Loucy (cell line): ENCODE results near the gene INPP5K.

Experiments
- EZH2phosphoT487 ChIP-seq: fragments of 200-600 bp; IDR thresholded peaks from 2 replicates; pipeline ENCODE4 v1.6.1; 2018; ENCODE audit warnings: antibody characterized with exemption, mild to moderate bottlenecking, moderate library complexity, borderline replicate concordance
- TF ChIP-seq, protein P1 (sequence below): fragments of 200-600 bp; sonication (generic); conservative IDR thresholded peaks from 2 replicates; pipeline ENCODE4 v1.5.1; 2014; ENCODE audit warnings: mild to moderate bottlenecking, antibody characterized with exemption, low read length

DNA sequence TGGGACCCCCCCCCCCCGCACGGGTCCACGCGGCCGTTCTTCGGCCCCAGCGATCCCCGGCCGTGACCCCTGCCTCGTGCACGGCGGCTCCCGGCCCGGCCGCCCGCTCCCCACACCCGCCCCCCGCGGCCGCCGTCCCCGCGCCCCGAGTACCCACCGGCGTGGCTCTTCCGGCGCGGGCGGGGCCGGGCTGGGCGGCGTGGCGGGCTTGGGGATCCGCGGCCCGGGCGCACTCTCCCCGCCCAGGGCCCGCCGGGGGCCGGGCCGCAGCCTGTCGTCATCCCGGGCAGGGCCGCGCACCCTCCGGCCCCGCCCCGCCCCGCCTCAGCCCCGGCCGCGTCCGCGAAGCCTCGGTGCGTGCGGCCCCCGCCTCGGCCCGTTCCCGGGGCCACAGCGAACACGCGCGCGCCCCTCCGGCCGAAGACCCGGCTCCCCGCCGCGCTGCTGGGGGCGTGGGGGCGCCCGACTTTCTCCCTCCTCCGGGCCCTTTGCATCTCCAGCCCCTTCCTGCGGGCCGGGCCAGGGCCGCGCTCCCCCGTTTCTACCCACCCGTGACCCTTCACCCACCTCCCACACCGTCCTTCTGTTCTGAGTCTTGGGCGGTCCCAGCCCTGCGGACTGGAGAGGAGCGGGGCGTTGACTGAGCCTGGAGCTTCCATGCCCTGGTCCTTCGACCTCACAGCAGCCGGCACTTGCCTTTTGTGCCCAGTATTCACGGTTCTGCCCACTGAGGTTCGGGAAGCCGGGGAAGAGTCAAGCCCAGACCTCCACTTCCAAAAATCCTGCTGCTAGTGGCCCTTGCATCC lies 24.8 kb downstream of the INPP5K start:
- TF ChIP-seq, protein P1, sequence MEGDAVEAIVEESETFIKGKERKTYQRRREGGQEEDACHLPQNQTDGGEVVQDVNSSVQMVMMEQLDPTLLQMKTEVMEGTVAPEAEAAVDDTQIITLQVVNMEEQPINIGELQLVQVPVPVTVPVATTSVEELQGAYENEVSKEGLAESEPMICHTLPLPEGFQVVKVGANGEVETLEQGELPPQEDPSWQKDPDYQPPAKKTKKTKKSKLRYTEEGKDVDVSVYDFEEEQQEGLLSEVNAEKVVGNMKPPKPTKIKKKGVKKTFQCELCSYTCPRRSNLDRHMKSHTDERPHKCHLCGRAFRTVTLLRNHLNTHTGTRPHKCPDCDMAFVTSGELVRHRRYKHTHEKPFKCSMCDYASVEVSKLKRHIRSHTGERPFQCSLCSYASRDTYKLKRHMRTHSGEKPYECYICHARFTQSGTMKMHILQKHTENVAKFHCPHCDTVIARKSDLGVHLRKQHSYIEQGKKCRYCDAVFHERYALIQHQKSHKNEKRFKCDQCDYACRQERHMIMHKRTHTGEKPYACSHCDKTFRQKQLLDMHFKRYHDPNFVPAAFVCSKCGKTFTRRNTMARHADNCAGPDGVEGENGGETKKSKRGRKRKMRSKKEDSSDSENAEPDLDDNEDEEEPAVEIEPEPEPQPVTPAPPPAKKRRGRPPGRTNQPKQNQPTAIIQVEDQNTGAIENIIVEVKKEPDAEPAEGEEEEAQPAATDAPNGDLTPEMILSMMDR, result no peak
- no peak for TF ChIP-seq EZH2phosphoT487
